ENCODE results near the gene AKNA. TPM values are rescaled to one million over a fixed set of nuclear protein-coding genes. Genes with fewer than 3 reads are reported as not detected.

Gene AKNA
- total RNA-seq, 1 donor = 27.9 TPM

GRCh38 chr9:114401344-114401743 lies 13.6 kb upstream of the AKNA start:
- DNase-seq (ENCODE audit: insufficient read length, low spot score, missing footprints) = no peak

DNA sequence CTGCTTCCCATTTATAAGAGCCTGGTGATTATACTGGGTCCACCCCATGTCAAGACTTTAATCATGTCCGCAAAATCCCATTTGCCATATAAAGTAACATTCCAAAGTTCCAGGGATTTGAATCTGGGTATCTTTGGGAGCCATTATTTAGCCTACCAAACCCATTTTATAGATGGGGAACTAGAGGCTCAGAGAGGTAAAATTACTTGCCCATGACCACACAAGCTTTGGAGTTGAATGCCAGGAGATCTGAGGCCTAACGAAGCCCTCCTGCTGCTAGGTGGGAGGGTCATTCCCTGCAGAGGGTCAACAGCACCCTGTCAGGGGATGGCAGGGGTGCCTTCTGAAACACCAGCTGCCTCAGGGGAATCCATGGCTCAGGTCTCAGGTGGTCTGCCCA lies 13.0 kb upstream of the AKNA start:
- Histone ChIP-seq H4K20me1 (ENCODE audit: insufficient read depth, low read length) (no peaks in the 10 kb centered on the region), H3K4me3 (ENCODE audit: insufficient read depth, low read length) (no peak overlapping the region), H3K9me3 (ENCODE audit: low read depth, low read length) (no peaks in the 10 kb centered on the region), H3K4me1 (ENCODE audit: insufficient read depth, low read length) (no peaks in the 10 kb centered on the region), H3K27me3 (ENCODE audit: insufficient read depth, low read length) (no peaks in the 10 kb centered on the region), H3K36me3 (ENCODE audit: insufficient read depth, low read length) (no peaks in the 10 kb centered on the region), H3K79me2 (ENCODE audit: insufficient read depth, low read length) (no peaks in the 10 kb centered on the region), H3K27ac (ENCODE audit: low read depth, low read length) (no peak overlapping the region), H2AFZ (ENCODE audit: low read length) (no peak overlapping the region), H3K4me2 (ENCODE audit: insufficient read depth, low read length) (no peak overlapping the region)
- DNase-seq (ENCODE audit: insufficient read length, low spot score, missing footprints) = peak; percentile 72
- no peak for TF ChIP-seq CTCF (IDR thresholded peaks at IDR 0.05; ENCODE audit: extremely low read depth, low read depth, low read length)

More at GRCh38 chr9:114401344-114401743, 13.6 kb upstream of the AKNA start:
- H3K27me3 ChIP-seq (ENCODE audit: insufficient read depth, low read length) = no peaks in the 10 kb centered on the region
- H3K79me2 ChIP-seq (ENCODE audit: insufficient read depth, low read length) = no peaks in the 10 kb centered on the region
- no peak overlapping the region for H3K4me3 ChIP-seq (ENCODE audit: insufficient read depth, low read length)
- no peak overlapping the region for H2AFZ ChIP-seq (ENCODE audit: low read length)
- no peaks in the 10 kb centered on the region for H3K4me1 ChIP-seq (ENCODE audit: insufficient read depth, low read length)
- H3K4me2 ChIP-seq (ENCODE audit: insufficient read depth, low read length) = no peak overlapping the region
- TF ChIP-seq CTCF (IDR thresholded peaks at IDR 0.05; ENCODE audit: extremely low read depth, low read depth, low read length) = no peak
- no peaks in the 10 kb centered on the region for H4K20me1 ChIP-seq (ENCODE audit: insufficient read depth, low read length)
- no peaks in the 10 kb centered on the region for H3K36me3 ChIP-seq (ENCODE audit: insufficient read depth, low read length)
- no peaks in the 10 kb centered on the region for H3K9me3 ChIP-seq (ENCODE audit: low read depth, low read length)
- H3K27ac ChIP-seq (ENCODE audit: low read depth, low read length) = no peak overlapping the region

GRCh38 chr9:114400219-114400618 lies 12.4 kb upstream of the AKNA start:
- no peak overlapping the region for H3K27ac ChIP-seq (ENCODE audit: low read depth, low read length)
- no peaks in the 10 kb centered on the region for H3K27me3 ChIP-seq (ENCODE audit: insufficient read depth, low read length)
- no peaks in the 10 kb centered on the region for H3K9me3 ChIP-seq (ENCODE audit: low read depth, low read length)
- no peaks in the 10 kb centered on the region for H4K20me1 ChIP-seq (ENCODE audit: insufficient read depth, low read length)
- no peaks in the 10 kb centered on the region for H3K36me3 ChIP-seq (ENCODE audit: insufficient read depth, low read length)
- H3K4me3 ChIP-seq (ENCODE audit: insufficient read depth, low read length) = no peak overlapping the region
- DNase-seq (ENCODE audit: insufficient read length, low spot score, missing footprints) = peak; percentile 84
- no peak overlapping the region for H2AFZ ChIP-seq (ENCODE audit: low read length)
- no peak for TF ChIP-seq CTCF (IDR thresholded peaks at IDR 0.05; ENCODE audit: extremely low read depth, low read depth, low read length)
- no peak overlapping the region for H3K4me2 ChIP-seq (ENCODE audit: insufficient read depth, low read length)
- H3K4me1 ChIP-seq (ENCODE audit: insufficient read depth, low read length) = no peaks in the 10 kb centered on the region
- H3K79me2 ChIP-seq (ENCODE audit: insufficient read depth, low read length) = no peaks in the 10 kb centered on the region

GRCh38 chr9:114399381-114399780 lies 11.6 kb upstream of the AKNA start:
- Histone ChIP-seq H3K36me3 (ENCODE audit: insufficient read depth, low read length) (no peaks in the 10 kb centered on the region), H3K27ac (ENCODE audit: low read depth, low read length) (no peak overlapping the region), H3K4me2 (ENCODE audit: insufficient read depth, low read length) (no peak overlapping the region), H2AFZ (ENCODE audit: low read length) (no peak overlapping the region), H3K9me3 (ENCODE audit: low read depth, low read length) (no peaks in the 10 kb centered on the region), H3K4me1 (ENCODE audit: insufficient read depth, low read length) (no peaks in the 10 kb centered on the region), H3K27me3 (ENCODE audit: insufficient read depth, low read length) (no peaks in the 10 kb centered on the region), H3K79me2 (ENCODE audit: insufficient read depth, low read length) (no peaks in the 10 kb centered on the region), H3K4me3 (ENCODE audit: insufficient read depth, low read length) (no peak overlapping the region), H4K20me1 (ENCODE audit: insufficient read depth, low read length) (no peaks in the 10 kb centered on the region)
- no peak for DNase-seq (ENCODE audit: insufficient read length, low spot score, missing footprints)
- no peak for TF ChIP-seq CTCF (IDR thresholded peaks at IDR 0.05; ENCODE audit: extremely low read depth, low read depth, low read length)
